ENCODE results near the gene SNRPA.

SNRPA gene

DNA sequence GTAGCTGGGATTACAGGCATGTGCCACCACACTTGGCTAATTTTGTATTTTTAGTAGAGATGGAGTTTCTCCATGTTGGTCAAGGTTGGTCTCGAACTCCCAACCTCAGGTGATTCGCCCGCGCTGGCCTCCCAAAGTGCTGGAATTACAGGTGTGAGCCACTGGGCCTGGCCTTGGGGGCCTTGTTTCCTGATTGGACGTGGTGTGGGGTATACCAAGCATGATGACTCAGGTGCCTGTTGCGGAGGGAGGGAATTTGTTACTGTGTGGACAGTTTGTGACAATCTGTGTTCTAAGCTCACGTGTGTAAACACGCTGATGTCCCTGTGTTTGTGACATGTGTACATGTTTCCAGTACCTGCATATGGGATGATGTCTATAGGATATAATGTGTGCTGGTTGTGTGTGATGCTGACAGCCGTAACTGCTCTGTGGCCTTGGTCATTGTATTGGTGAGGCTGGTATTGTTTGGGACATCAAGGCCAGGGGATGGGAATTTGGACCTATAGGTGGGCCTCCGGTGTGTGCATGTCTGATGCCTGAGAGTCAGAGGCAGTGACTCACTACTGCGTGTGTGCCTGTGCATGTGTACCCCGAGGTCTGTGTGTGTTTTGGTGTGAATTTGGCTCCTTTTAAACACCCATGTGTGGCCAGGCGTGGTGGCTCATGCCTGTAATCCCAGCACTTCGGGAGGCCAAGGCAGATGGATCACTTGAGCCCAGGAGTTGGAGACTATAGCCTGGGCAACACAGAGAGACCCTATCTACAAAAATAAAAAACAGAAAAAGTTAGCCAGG is 46.4 kb downstream of the SNRPA start:
- POLR2A ChIA-PET = interaction anchor here (0.6 to 3.6 kb wide), 8 partner anchors 9 to 354 kb away, joined by 3 to 66 read pairs (median 4); partner anchors contain the start of gene RAB4B
- Histone ChIP-seq H3K36me3 (ENCODE audit: control insufficient read depth in 2 of 2, insufficient read depth in 1 of 2, low read length in 2 of 2) (peaks cover 19 to 40% of the 10 kb centered on the region in 2 experiments), H3K4me1 (ENCODE audit: control insufficient read depth, insufficient read depth, low read length) (peaks cover 30% of the 10 kb centered on the region), H3K4me3 (ENCODE audit: low read depth, low read length) (no peak overlapping the region), H3K9me3 (ENCODE audit: control insufficient read depth, insufficient read depth, low read depth, low read length) (no peaks in the 10 kb centered on the region), H3K27ac (ENCODE audit: extremely low read depth, low read depth, low read length) (peak overlapping the region; percentile 77; the same call in 1 of the 2 replicates)
- CTCF ChIA-PET = interaction anchor here (0.7 to 5.0 kb wide), 7 partner anchors 10 to 352 kb away, joined by 3 to 43 read pairs (median 3); partner anchors contain the start of gene RAB4B
- TF ChIP-seq ZNF175 (tag by site-specific recombination; IDR thresholded peaks at IDR 0.05) (no peak), ZNF157 (tag by site-specific recombination; IDR thresholded peaks at IDR 0.05) (peak; percentile 14; the same call in 1 of the 2 replicates), ZNF792 (tag by site-specific recombination; IDR thresholded peaks at IDR 0.05) (no peak), KLF7 (tag by site-specific recombination; IDR thresholded peaks at IDR 0.05; ENCODE audit: borderline replicate concordance) (no peak), MZF1 (tag by site-specific recombination; IDR thresholded peaks at IDR 0.05; ENCODE audit: borderline replicate concordance) (no peak), ZFP3 (tag by site-specific recombination; IDR thresholded peaks at IDR 0.05; ENCODE audit: low read depth) (no peak), ZBTB21 (tag by site-specific recombination; IDR thresholded peaks at IDR 0.05) (no peak), ZBTB7A (tag by site-specific recombination; IDR thresholded peaks at IDR 0.05; ENCODE audit: low read depth) (no peak), PRDM1 (tag by site-specific recombination; IDR thresholded peaks at IDR 0.05) (no peak), ZNF266 (tag by site-specific recombination; IDR thresholded peaks at IDR 0.05; ENCODE audit: low read depth) (no peak), ZBTB48 (tag by site-specific recombination; IDR thresholded peaks at IDR 0.05) (no peak), SCRT2 (tag by site-specific recombination; IDR thresholded peaks at IDR 0.05) (peak; percentile 71), BCL11B (tag by site-specific recombination; IDR thresholded peaks at IDR 0.05; ENCODE audit: low read depth) (no peak), ZNF121 (tag by site-specific recombination; IDR thresholded peaks at IDR 0.05) (peak; percentile 92), ZNF112 (tag by site-specific recombination; IDR thresholded peaks at IDR 0.05) (no peak)
- TF ChIP-seq, protein P1, sequence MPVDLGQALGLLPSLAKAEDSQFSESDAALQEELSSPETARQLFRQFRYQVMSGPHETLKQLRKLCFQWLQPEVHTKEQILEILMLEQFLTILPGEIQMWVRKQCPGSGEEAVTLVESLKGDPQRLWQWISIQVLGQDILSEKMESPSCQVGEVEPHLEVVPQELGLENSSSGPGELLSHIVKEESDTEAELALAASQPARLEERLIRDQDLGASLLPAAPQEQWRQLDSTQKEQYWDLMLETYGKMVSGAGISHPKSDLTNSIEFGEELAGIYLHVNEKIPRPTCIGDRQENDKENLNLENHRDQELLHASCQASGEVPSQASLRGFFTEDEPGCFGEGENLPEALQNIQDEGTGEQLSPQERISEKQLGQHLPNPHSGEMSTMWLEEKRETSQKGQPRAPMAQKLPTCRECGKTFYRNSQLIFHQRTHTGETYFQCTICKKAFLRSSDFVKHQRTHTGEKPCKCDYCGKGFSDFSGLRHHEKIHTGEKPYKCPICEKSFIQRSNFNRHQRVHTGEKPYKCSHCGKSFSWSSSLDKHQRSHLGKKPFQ (tag by site-specific recombination; IDR thresholded peaks at IDR 0.05) = peak; percentile 14; the same call in 1 of the 2 replicates

DNA sequence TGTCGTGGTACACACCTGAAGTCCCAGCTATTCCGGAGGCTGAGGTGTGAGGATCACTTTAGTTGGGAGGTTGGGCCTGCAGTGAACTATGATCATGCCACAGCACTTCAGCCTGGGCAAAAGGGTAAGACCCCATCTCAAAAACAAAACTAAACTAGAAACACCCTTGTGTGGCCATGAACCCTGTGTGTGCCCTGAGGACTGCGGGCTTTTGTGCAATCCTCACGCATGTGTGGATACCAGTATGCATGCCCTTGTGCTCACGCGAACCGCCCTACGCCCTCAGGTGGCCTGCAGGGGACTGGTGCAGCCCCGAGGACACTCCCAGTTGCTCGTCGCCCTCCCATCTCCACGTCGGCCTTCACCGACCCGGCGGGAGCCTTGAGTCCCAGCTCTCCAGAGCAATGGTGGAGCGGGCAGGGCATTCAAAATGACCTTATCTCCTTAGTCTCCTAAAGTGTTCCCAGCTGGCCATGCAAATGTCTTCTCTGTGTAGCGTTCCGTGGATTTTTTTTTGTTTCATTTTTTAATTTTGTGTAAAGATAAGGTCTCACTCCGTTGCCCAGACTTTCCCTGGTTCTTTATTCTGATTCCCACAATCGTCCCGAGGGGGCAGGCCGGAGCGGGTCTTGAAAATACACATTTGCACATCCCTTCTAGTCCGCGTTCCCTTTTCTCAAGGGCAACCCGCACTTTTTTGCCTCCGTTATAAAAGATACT is 47.1 kb downstream of the SNRPA start:
- H3K4me3 ChIP-seq (ENCODE audit: low read depth, low read length) = peak overlapping the region; percentile 44
- H3K27ac ChIP-seq (ENCODE audit: extremely low read depth, low read depth, low read length) = peak overlapping the region; percentile 77
- H3K4me1 ChIP-seq (ENCODE audit: control insufficient read depth, insufficient read depth, low read length) = peaks cover 36% of the 10 kb centered on the region
- ChIA-PET CTCF (interaction anchor here (0.7 to 5.0 kb wide), 17 partner anchors 9 to 351 kb away, joined by 3 to 43 read pairs (median 4); partner anchors contain the start of genes COQ8B, ITPKC and RAB4B), POLR2A (interaction anchor here (0.6 to 3.6 kb wide), 13 partner anchors 10 to 466 kb away, joined by 3 to 66 read pairs (median 3); partner anchors contain the start of genes ACTMAP, COQ8B, HNRNPUL1 and ITPKC)
- H3K9me3 ChIP-seq (ENCODE audit: control insufficient read depth, insufficient read depth, low read depth, low read length) = no peaks in the 10 kb centered on the region
- peaks cover 27 to 40% of the 10 kb centered on the region in 2 experiments for H3K36me3 ChIP-seq (ENCODE audit: control insufficient read depth in 2 of 2, insufficient read depth in 1 of 2, low read length in 2 of 2)
- TF ChIP-seq YY2 (tag by site-specific recombination; IDR thresholded peaks at IDR 0.05) (peak; percentile 54), ZNF311 (tag by site-specific recombination; IDR thresholded peaks at IDR 0.05; ENCODE audit: borderline replicate concordance) (no peak), SALL2 (tag by site-specific recombination; IDR thresholded peaks at IDR 0.05; ENCODE audit: borderline replicate concordance) (no peak), ZNF747 (tag by site-specific recombination; IDR thresholded peaks at IDR 0.05) (no peak), GLI2 (tag by site-specific recombination; IDR thresholded peaks at IDR 0.05; ENCODE audit: borderline replicate concordance, low read depth) (no peak), ZNF792 (tag by site-specific recombination; IDR thresholded peaks at IDR 0.05) (peak; percentile 27; the same call in 1 of the 2 replicates), ZSCAN23 (tag by site-specific recombination; IDR thresholded peaks at IDR 0.05) (no peak), ZNF350 (tag by site-specific recombination; IDR thresholded peaks at IDR 0.05) (no peak), ZNF366 (tag by site-specific recombination; conservative IDR thresholded peaks at IDR 0.05) (no peak), BCL11B (tag by site-specific recombination; IDR thresholded peaks at IDR 0.05; ENCODE audit: low read depth) (no peak), ZNF24 (tag by site-specific recombination; IDR thresholded peaks at IDR 0.05) (peak; percentile 35; the same call in 1 of the 2 replicates)
- TF ChIP-seq, protein P2, sequence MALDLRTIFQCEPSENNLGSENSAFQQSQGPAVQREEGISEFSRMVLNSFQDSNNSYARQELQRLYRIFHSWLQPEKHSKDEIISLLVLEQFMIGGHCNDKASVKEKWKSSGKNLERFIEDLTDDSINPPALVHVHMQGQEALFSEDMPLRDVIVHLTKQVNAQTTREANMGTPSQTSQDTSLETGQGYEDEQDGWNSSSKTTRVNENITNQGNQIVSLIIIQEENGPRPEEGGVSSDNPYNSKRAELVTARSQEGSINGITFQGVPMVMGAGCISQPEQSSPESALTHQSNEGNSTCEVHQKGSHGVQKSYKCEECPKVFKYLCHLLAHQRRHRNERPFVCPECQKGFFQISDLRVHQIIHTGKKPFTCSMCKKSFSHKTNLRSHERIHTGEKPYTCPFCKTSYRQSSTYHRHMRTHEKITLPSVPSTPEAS (tag by site-specific recombination; IDR thresholded peaks at IDR 0.05) = no peak
- TF ChIP-seq, protein P3, sequence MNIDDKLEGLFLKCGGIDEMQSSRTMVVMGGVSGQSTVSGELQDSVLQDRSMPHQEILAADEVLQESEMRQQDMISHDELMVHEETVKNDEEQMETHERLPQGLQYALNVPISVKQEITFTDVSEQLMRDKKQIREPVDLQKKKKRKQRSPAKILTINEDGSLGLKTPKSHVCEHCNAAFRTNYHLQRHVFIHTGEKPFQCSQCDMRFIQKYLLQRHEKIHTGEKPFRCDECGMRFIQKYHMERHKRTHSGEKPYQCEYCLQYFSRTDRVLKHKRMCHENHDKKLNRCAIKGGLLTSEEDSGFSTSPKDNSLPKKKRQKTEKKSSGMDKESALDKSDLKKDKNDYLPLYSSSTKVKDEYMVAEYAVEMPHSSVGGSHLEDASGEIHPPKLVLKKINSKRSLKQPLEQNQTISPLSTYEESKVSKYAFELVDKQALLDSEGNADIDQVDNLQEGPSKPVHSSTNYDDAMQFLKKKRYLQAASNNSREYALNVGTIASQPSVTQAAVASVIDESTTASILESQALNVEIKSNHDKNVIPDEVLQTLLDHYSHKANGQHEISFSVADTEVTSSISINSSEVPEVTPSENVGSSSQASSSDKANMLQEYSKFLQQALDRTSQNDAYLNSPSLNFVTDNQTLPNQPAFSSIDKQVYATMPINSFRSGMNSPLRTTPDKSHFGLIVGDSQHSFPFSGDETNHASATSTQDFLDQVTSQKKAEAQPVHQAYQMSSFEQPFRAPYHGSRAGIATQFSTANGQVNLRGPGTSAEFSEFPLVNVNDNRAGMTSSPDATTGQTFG (tag by site-specific recombination; IDR thresholded peaks at IDR 0.05; ENCODE audit: borderline replicate concordance) = no peak
